G401 (cell line): ENCODE results near the gene CRAT. TPM values are rescaled to one million over a fixed set of nuclear protein-coding genes. Genes with fewer than 3 reads are reported as not detected.
"Not testable (repeated sequence)": the region's sequence is repeated elsewhere in the genome, so short reads cannot be mapped to it uniquely, and the experiment has no call there.

Experiments
- DNase-seq: peaks from one replicate; pipeline ENCODE4 v3.0.0-alpha.2; 2015; ENCODE audit warnings: low spot score
- in situ Hi-C: cut with HindIII; loops from 2 replicates; pipeline ENCODE4 v1.10.0; 2016; ENCODE audit warnings: low sequenced_read_pairs, mixed read lengths
- total RNA-seq: library from RNA; depleted of rRNA; stranded (reverse); fragments of >200 nt; shearing (Covaris generic); gene quantifications from 2 replicates; pipeline ENCODE4 v1.2.3, GENCODE V29; 2014

The CRAT gene
- total RNA-seq, 1 experiment from 2014 or later = 22.7 TPM

GRCh38 chr9:129118799-129119198 is 8.2 kb upstream of the CRAT start:
- in situ Hi-C loops = no loop called here
- DNase-seq = no peak

- DNase-seq = no peak
- in situ Hi-C loops = no loop called here
Measured at GRCh38 chr9:129113645-129114304, 3.2 kb upstream of the CRAT start.

DNA sequence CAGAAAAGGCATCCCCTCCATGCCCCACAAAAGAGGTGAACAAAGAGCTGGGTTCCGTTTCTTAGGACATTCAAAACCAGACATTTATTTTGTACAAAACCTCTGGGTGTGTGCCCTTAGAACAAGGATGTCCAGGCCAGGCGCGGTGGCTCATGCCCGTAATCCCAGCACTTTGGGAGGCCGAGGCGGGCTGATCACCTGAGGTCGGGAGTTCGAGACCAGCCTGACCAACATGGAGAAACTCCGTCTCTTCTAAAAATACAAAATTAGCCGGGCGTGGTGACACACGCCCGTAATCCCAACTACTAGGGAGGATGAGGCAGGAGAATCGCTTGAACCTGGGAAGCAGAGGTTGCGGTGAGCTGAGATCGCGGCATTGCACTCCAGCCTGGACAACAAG is 1.9 kb upstream of the CRAT start:
- in situ Hi-C loops, DNase-seq: not testable (repeated sequence)

- DNase-seq = peak; percentile 41
- in situ Hi-C loops = no loop called here
Measured at GRCh38 chr9:129111528-129112151, 1.0 kb upstream of the CRAT start.

DNA sequence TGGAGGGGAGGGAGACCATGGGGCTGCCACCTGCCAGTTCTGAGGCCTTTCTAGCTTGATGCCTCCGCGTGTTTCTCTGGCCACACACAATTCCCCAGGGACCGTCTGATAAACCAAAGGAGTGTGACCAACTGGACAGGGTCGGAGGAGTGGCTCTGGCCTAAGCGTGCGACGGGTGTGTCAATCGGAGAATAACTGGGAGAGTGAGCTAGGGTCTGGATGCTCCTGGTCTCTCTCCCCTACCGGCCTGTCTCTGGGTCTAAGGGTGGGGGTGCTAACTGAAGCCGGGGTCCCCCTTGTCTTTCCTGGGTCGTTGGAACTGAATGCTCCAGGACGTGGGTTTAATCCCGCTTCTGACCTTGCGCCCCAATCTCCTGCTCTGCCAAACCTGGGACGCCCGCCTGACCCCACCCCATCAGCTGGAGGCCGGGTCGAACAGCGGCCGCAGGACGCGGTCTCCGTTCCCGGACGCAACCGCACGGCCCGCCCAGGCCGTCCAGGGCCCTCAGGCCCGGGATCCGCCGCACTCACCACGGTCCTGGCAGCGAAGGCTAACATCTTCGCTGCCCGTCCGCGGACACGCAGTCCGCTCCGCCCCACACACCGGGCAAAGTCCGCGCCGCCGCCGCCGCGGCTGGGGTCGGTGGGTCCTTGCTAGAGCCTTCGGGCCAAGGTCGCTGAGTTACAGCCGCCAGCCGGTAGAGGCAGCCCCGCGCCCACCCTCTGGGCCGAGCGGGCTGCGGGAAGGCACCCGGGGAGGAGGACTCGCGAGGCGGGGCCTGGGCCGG is 447 bp downstream of the CRAT start:
- peak; percentile 33 for DNase-seq
- in situ Hi-C loops = no loop called here

- peak; percentile 30 for DNase-seq
- in situ Hi-C loops = no loop called here
Measured at GRCh38 chr9:129109537-129109903, 1.1 kb downstream of the CRAT start.

DNA sequence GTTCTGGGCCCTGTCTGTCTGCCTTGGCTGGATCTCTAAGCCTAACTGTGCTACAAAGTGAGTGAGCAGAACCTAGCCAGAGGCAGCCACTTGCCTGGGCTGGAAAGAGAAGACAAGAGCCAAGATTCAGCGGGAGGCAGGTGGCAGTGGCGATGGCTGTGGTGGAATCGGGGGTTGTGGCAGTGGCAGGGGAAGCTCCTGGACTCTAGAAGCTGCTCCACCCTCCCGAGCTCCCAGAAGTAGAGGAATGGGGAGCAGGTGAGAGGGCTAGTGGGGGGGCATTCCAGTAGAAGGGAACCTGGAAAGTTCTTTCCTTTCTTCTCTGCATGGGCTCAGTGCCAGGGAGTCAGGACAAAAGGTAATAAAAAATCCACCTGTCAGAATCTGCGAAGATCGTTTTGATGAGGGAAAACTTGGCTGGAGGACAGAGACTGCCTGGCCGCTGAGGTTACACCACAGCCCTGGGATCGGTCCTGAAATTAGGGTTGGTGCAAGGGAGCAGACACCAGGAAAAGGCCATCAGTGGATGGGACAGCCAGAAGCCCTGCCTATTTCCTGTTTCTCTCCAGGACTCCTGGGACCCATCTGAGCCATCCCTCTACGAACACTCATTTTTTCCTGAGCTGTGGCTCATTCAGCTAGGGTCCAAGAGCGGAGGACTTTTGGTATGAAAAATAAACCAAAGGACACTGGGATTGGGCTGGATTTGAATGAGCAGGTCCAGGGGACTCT is 1.6 kb downstream of the CRAT start:
- in situ Hi-C loops = no loop called here

GRCh38 chr9:129108083-129108804 is 2.3 kb downstream of the CRAT start:
- in situ Hi-C loops = no loop called here
- DNase-seq = no peak

More for the DNA sequence above, 1.6 kb downstream of the CRAT start:
- peak; percentile 24 for DNase-seq

- no peak for DNase-seq
- in situ Hi-C loops = no loop called here
Measured at GRCh38 chr9:129107651-129108050, 2.9 kb downstream of the CRAT start.

DNA sequence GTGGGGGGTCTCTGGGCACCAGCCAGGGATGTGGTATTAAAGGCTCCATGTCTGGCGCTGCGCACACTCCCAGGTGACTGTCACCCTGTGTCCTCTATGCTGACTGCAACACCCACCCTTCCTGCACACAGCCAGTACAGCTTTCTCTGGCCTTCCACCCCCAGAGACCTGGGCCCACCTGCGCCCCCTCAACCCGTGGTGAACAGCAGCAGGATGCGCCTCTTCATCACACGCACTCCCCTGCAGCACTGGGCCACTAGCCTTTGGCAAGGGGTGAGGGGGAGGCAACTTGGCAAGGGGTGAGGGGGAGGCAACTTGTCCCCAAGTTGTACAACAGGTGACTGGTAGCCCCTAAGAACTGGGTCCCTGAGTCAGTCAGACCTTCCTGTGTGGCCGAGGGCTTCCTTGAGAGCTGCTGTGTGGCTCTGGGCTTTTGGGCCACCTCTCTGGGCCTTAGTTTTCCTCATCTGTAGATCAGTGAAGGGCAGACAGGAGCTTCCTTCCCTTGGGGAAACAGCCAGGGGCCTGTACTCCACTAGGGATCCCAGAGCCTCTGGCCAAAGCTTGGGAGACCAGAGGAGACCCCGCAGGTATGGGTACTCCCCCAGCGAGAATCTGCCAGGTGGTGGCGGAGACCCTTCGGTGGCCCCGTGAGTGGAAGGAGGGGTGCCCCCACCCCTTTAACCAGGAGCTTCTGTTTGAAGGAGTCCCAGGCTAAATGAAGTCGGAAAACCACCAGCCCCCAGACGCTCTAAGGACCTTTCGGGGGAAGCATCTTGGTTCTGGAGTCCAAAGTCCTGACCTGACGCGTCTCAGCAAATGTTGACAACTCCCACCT is 4.5 kb downstream of the CRAT start:
- DNase-seq = no peak
- in situ Hi-C loops = no loop called here

GRCh38 chr9:129104051-129104450 is 6.5 kb downstream of the CRAT start:
- in situ Hi-C loops = no loop called here
- DNase-seq = no peak

DNA sequence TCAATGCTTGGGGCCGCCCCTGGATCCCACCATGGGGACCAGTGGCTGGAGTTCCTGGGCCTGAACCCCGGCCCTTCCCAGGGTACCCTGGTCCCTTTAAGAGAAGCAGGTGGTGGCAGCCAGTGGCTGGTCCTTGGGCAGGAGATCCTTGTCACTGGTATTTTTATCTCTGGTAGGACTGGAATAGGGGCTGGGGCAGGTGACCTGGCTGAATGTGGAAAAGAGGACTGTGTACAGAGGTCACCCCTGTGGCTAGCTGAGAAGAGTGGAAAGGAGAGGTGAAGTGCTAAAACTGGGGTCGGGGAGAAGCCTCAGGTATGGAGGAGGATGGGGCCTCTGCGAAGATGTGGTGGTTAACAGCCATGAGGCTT is 7.0 kb downstream of the CRAT start:
- in situ Hi-C loops = no loop called here
- DNase-seq = no peak

DNA sequence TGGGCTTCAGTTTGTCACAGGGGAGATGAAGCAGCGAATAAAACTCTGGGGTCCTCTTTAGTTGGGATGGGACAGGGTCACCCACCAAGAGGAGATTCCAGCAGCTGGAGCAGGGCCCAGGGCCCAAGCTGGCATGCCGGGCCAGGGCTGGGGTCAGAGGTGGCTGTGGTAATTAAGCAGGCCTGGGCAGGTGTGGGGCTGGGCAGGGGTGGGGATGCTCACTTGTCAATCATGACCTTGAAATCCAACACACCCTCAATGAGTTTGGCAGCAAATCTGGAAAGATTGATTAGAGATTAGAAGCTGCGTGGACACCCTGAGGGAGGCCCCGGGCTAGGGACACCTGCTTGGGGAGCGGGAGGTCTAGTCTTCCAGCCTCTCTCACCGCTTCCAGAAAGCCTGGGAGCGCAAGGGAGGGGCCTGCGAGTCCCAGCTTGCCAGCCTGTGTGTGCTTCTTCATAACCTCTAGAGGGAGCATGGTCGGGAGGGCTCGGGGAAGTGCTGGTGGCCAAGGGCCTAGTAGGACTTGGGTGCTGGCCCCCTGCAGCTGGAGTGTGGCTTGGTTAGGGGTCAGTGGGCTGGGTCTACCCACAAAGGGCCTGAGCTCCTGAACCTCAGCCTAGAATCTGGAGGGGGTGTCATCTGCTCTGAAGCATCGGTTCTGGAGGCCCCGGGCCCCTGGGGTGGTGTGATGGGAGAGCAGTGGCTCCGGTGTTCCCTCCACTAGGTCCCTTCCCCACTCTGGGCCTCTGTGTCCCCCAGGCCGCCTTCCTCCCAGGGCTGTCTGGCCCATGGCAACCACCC is 7.6 kb downstream of the CRAT start:
- peak; percentile 43 for DNase-seq
- in situ Hi-C loops = no loop called here

GRCh38 chr9:129102095-129102525 is 8.5 kb downstream of the CRAT start:
- in situ Hi-C loops = no loop called here

GRCh38 chr9:129101279-129101678 is 9.3 kb downstream of the CRAT start:
- no peak for DNase-seq
- in situ Hi-C loops = no loop called here

More at GRCh38 chr9:129102095-129102525, 8.5 kb downstream of the CRAT start:
- DNase-seq = no peak

DNA sequence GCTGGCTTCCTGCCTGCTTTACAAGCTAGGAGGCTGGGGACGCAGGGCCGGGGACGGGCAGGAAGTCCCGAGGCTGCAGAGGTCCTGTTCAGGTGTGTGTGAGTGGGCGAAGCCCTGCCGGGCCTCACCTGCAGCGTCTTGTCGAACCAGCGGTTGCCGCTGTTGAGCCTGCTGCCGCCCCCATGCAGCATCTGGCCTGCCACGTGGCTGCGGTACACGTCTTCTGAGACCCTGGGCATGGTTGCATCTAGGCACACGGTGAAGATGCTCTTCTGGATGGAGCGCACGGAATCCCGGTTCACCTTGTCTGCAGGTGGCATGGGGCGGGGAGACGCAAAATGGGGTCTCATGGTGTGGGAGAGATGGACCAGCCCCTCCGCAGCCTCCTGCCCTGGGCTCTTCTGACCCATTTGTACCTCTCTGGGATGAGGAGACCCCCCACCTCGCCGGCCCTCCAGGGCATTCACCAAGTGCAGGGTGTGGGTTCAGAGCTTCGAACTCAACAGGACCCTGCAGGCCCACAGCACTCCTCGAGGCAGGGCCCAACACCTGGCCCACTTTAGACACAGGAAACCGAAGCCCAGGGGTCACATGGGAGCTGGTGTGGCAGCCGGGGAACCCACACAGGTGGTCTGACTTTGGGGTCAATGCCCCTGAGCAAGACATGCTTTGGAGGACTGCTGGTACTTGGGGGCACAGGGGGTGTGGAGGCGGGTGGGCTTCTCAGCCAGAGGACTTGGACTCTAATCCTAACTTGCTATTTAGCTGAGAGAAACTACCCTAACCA is 10.0 kb downstream of the CRAT start:
- DNase-seq = no peak
- in situ Hi-C loops = no loop called here

GRCh38 chr9:129098328-129098727 is 12.3 kb downstream of the CRAT start:
- DNase-seq = no peak
- in situ Hi-C loops = no loop called here
